ENCODE measurements around the gene NECTIN1.

DNA sequence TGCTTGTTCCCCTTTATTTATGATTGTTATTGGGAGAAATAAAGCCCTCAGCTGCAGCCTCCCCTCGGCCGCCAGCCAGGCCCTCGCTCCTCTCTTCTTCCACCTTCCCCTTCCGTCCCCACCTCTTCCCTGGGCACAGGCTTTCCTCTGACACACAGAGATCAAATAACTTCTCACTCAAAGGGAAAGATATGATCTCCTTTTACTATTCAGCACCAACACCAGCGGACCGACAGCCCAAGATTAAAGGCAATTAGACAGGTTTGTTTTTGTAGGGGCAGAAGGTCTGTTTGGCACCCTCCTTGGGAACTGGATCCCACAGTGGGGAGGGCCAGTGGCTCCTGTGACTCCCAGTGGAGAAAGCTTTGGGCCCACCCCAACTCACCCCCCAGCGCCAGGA is 23.0 kb downstream of the NECTIN1 start:
- TF ChIP-seq POLR2A (IDR thresholded peaks at IDR 0.05; ENCODE audit: low read length) (no peak), GATA1 (IDR thresholded peaks at IDR 0.05; ENCODE audit: low read depth, low read length) (no peak)
